Measurements from ENCODE around the gene PYGB.

The PYGB gene

DNA sequence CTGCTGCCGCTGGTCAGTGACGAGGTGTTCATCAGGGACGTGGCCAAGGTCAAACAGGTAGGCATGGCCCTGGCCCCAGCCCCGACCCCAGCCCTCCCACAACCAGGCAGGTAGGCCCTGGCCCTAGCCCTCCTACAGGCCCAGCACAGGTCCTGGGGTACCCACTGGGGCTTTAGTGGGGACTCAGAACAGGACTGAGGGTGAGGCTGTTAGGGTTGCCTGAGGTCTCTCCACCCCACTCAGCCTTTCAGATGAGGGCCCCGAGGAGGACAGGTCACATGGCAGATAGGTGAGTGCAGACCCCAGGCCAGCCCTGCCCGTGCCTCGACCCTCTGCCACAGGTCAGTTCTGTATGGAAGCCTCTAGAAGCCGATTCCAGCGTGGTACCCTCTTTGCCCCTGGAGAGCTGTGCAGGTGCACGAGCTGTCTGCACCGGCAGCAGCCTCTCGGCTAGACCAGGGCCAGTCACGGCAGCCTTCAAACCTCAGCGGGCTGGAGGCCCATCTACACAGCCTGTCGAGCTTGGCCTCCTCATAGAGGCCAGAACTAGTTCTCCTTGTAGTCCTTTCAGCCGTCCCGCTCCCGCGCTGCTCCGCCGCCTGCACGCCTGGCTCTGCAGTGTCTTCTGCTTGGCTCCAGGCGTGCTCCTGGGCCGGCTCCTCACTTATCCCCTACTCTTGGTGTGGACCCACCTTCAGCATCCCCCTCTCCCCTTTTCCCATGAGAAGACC lies 35.5 kb downstream of the PYGB start:
- DNase-seq = no peak

DNA sequence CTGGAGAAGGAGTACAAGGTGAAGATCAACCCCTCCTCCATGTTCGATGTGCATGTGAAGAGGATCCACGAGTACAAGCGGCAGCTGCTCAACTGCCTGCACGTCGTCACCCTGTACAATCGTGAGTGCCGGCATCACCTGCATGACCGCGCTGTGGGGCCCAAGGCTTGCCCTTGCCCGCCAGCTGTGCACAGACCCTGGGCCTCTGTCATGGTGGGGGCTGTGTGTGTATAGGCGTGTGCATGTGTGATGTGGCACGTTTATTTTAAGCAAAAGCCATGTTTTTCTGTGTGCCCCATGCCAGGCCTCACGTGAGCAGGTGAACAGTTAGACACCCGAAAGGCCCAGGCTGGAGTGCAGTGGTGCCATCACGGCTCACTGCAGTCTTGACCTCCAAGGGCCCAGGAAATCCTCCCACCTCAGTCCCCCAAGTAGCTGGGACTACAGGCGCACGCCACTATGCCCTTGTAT lies 36.3 kb downstream of the PYGB start:
- no peak for DNase-seq

DNA sequence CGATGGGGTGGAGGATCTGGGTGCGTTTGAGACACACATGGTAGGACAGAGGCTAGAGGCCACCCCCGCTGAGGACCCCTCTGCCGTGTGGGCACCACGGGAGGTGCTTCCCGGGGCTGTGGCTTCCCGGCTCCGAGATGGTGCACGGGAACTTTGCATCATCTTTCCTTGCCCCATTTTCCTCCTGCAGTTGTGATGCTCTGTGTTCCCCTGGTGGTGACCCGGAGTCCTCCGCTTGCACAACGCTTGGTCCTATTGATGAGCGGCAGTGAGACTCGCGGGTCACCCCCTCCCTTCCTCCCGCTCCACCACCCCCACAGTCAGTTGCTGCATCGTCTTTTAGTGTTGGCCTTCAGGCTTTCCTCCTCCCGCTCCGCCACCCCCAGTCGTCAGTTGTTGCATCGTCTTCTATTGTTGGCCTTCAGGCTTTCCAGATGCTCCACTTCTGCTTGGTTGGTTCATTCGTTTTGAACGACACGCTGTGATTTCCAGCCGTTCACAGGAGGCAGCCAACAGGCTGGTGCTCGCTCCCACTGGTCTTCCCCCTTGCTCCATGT lies 37.3 kb downstream of the PYGB start:
- DNase-seq = no peak

DNA sequence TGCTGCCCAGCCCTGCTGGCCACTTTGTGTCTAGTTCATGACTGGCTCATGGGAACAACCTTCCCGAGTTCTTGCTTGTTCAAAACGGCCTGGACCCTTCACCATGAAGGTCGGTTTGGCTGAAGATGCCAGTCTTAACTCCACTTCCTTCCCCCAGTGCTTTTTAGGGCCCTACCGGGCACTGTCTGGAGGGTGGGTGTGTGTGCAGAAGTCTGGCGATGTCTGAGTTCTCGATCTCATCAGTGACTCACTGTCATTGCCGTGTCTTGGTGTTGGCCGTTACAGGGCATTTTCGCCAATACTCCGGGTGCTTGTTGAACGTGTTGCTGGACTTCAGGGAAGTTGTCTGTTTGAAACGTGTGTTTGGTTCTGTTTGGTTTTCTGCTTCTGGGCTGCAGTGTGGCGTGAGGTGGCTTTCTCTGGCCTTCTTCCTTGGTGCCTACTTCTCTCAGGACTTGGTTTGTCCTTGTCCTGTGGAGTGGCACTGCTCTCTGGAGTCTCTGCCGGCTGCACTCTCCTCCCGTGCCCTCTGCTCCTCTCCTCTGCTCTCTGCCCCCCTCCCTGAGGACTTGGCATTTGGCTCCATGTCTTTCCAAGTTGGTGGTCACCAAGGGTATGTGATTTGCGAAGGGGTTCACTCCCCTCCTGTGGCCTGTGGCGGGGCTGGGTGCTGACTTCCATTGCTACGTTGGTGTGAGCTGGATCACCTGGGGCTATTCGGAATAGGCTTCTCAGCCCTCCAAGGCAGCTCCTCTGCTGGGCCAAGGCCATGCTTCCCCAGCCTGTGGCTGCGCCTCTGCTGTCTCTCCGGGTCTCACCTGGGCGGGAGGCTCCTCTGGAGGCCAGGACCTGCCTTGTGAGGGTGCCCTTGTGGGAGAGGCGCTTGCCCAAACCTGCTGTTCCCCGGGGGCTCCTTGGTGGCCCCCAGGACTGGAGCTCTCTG lies 38.2 kb downstream of the PYGB start:
- DNase-seq = no peak

DNA sequence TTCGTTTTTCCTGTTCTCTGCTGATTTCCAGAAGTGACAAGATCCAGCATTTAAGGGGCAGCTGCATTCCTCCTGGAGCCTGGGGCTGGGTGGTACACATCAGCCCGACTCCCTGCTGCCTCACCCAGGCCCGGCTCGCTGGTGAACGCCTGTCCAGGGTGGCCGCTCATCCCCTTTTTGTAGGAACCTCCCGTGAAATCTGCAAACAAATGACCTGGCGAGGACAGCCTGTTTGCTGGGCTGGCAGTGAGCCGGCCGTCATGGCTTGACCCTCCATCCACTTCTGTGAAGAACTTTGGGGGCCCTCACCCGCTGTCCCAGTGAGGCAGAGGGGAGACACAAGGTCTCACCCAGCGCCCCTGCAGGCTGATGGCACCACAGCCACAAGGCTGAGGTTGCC lies 39.0 kb downstream of the PYGB start:
- no peak for DNase-seq

DNA sequence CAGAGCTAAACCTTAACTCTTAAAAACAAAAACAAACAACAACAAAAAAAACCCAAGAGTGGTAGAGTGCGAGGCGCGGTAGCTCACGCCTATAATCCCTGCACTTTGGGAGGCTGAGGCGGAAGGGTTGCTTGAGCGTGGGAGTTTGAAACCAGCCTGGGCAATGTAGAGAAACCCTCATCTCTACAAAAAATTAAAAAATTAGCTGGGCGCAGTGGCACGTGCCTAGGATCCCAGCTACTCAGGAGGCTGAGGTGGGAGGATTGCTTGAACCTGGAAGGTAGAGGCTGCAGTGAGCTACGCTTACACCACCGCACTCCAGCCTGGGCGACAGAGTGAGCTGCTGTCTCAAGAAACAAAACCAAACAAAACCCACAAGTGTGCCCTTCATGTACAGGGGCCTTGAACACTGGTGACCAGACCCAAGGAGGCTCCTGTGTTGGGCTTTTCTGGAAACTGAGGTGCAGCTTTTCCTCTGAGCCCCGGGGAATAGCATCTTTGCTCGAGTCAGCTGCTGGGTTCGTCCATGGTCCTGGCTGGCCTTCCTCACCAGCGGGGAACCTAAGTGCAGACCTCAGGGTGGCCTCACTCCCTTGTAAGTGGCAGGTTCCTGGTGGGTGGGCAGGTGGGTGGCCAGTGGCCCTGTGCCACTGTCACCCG lies 39.9 kb downstream of the PYGB start:
- no peak for DNase-seq

DNA sequence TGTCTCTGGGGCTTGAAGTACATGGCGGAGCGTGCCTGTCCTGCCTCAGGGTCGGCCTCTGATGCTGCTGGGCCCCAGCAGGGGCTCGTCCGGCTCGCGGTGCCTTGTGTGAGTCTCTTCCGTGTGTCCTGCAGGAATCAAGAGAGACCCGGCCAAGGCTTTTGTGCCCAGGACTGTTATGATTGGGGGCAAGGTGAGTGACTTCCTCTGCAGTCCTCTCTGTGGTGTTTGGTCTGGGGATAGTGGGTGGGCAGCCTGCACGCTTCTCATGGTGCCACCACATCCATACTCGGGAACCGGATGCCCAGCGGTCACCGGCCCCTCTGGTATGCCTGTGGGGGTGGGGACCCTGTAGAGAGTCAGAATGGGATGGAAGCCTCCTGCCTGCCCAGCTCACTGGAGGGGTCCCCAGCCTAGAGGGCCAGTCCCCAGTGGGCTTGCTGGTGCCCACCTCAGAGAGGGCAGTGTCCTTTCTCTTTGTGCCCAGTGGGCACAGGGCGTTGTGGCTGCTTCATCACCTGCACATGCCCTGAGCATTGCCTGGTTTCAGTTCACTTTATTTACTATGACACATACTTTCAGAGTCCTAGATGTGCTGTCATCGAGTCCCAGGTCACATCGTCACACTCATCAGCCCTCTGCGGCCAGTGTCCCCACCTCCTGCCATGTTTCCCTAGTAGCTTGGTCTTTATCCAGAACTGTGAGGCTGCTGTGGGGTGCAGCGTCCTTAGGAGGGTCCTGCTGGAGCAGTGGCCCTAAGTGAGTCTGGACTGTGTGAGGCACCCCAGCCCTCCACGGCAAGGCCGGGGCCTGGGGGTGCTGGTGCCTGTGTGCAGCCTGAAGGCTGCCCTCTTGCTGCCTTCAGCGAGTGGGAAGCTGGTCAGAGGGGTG lies 40.7 kb downstream of the PYGB start:
- DNase-seq = no peak

DNA sequence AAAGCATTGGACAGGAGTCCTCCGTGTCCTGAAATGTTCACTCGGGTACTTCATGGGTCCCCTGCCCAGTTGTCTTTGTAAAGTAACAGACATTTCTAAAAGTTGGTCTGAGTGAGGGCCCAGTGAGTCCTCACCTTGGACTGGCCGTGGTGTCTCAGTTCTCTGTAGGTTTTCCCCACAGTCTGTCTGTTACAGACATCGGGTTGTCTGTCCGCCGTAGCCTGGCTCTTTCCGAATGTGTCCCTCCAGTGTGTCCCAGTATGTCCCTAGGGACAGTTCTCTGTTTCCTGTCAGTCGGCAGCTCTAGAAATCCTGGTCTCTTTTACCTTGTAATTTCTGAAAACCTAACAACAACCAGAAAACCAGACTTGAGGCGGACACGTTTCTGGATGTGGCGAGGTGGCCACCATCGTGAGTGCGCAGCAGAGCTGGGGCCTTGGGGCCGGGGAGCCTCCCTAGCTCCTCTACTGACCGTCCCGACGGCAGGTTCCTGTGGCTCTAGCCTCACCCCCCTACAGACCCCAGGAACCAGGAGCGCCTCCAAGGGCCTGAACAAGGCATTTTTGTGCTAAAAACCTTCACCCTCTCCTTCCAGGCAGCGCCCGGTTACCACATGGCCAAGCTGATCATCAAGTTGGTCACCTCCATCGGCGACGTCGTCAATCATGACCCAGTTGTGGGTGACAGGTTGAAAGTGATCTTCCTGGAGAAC lies 42.2 kb downstream of the PYGB start:
- no peak for DNase-seq

DNA sequence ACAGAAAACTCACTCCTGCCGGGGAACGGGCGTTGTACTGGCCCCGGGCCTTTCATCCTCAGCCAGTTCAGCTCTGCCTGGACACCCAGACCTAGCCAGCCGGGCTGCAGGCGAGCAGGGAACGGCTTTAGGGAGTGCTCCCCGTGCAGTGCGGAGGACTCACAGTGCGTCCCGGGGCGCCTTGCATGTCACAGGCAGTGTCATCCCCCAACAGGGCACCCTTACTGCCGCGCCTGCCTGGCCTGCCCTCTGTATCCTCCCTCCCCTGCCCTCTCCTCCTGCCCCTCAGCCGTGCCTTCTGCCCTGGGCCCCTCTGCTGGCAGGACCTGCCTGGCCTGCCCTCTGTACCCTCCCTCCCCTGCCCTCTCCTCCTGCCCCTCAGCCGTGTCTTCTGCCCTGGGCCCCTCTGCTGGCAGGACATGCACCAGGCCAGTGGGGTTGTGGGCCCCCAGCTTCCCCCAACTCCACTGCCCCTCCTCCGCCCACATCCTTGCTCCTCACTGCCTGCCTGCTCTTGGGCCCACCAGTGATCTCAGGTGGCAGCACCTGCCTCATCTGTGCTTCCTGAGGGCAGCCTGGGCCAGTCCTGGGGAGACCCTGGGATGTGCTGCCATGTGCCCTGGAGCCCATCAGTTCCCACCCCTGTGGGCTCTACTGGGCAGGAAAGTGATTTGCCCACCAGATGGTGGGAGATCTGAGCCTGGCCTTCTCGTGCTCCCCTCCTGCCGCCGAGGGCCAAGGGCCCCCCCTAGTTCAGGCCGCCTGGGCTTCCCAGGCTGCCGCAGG lies 43.0 kb downstream of the PYGB start:
- DNase-seq = no peak

DNA sequence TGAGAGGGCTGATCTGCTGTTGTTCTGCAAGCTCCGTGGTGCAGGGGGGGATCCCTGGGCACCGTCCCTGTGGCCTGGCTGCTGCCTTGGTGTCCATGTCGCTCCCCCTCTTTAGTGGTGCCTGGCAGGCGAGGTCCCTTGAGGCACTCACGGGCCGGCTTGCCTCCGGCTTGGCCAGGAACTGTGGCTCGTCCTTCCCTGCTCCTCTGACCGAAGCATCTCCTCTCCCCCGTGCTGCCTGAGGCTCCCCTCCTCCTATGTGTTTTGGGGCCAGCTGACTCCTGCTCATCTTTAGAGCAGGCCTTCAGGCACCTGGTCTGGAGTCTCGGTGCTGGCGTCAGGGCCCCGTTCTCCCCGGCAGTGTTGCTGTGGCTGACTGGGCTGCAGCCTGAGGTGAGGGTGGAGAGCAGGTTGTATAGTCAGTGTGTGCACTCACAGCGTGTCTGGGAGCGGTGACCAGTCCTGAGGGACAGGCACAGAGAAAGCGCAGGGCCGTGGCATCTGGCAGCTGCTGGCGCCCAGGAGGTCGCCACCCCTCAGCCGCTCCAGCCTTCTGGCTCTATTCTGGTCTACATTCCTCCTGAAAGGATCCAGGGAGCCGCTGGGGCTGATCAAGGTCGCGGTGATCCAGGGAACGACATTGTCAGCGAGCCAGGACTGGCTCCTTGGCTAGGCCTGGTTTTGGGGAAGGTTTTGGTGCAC lies 43.7 kb downstream of the PYGB start:
- DNase-seq = no peak

DNA sequence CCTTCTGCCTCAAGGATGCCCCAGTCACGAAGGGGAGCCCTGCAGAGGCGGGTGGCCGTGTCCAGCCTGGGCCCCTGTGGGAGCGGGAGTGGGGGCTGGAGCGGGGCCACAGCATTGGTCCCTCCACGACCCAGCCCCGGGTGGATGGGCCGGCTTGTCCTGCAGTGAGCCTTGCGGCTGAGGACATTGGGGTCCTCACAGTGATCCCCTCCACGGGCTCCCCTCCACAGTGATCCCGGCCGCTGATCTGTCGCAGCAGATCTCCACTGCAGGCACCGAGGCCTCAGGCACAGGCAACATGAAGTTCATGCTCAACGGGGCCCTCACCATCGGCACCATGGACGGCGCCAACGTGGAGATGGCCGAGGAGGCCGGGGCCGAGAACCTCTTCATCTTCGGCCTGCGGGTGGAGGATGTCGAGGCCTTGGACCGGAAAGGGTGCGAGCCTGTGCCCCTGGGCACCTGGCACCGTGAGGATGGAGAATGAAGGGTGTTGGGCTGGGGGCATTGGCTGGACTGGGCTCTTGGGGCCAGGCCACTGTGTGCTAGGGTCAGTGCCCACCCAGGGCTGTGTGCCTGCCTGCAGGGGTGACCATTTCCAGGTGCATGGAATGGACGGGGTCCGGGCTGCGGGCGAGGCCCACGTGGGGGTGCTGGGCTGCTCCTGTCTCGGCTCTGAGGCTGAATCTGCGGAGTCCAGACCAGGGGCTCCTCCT lies 44.4 kb downstream of the PYGB start:
- no peak for DNase-seq

DNA sequence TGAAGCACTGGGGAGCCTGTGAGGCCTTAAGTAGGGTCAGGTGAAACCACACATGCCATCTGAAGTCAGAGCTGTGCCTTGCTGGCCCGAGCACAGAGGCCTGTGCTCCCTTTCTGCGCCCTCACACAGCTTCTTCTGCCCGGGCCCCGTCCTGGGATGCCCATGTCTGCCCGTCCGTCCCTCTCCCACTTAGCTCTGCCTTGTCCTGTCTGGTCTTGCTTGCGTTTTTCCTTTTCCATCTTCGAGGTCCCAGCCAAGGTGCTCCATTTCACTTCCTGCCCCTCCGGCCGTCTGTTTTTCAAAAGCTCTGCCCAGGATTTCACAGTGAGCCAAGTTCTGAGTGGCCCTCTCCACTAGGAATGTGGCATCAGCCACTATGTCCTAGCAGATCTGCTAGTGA lies 45.6 kb downstream of the PYGB start:
- DNase-seq = no peak

DNA sequence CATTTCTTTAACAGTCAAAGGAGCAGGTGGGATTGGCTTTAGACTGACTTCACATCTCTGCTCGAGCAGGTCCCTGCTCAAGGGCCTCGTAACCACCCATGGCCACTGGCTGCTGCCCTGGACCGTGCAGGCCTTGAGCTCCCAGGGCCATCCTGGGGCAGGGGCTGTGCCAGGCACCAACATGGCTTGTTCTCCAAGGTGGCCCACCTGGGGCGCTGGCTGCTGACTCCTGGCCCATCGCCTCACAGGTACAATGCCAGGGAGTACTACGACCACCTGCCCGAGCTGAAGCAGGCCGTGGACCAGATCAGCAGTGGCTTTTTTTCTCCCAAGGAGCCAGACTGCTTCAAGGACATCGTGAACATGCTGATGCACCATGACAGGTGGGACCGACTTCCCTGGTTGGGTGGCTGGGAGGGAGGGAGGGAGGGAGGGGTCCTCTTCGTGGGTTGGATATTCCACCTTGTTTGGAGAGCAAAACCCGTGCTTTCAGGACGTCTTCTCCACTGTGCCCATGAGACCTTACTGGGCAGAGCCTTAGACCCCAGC lies 46.1 kb downstream of the PYGB start:
- no peak for DNase-seq

DNA sequence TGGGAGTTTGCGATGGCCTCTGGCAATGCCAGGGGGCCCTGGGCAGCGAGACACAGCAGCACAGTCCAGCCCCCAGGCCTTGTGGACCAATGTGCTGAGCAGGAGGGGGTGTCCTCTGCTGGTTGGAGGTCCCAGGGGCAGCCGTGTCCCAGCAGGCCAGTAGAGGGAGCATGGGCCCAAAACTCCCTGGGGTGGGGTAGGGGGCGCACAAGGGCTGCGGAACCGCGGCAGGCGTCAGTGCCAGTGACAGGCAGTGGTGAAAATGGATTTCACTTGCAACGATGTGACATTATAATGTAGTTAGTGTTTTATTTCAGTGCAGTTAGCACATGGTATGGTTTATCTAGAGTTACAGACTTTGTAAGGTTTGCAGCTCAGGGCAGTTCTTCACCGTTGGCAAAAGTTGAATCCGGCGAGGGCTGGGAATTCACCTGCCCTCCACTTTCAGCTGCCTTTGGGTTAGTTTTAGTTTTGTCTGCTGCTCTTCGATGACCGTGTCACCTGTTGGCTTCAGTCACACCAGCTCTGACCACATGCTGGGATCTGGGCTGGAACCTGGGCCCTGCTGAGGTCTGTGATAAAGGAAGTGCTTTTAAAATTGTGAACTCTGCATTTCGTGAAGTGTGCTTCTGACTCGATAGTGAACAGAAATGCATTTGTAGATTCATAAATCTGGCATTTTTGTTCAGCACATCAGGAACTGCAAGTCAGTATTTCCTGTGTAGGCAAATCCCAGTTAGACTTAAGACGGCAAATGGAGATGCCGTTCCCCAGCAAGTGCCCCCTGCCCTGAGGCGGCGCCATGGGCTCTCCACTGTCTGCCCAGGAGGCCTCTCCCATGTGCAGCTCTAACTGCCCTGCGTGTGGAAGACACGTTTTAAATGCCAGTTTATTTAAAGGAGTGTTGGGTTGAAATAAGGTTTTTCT lies 46.8 kb downstream of the PYGB start:
- no peak for DNase-seq

DNA sequence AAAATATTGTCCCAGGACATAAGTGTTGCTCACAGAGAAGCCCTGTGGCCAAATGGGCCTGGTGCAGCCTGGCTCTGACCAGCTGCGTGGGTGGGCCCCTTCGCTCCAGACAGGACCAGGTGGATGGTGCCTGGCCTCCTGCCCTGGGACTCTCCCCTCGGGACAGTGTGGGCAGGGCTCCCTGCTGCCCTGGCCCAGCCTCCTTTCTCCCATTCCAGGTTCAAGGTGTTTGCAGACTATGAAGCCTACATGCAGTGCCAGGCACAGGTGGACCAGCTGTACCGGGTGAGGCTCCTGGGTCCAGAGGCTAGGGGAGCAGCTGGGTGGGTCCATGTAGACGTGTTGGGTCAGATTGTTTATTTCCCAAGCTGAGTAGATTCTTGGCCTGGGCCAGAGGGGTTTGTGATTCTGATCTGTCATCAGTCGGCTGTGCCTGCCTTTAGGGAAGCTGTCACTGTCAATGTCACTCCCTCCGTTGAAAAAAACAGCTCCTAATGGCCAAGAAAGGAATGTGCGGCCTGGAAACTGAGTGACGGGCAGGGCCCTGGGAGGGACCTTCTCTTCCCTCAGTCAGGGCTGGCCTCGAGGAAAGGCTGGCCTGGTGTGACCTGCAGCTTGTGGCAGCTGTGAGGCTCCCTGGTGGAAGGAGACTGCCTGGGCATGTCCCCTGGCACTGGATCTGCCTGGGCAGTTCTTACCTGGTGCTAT lies 47.7 kb downstream of the PYGB start:
- DNase-seq = no peak

DNA sequence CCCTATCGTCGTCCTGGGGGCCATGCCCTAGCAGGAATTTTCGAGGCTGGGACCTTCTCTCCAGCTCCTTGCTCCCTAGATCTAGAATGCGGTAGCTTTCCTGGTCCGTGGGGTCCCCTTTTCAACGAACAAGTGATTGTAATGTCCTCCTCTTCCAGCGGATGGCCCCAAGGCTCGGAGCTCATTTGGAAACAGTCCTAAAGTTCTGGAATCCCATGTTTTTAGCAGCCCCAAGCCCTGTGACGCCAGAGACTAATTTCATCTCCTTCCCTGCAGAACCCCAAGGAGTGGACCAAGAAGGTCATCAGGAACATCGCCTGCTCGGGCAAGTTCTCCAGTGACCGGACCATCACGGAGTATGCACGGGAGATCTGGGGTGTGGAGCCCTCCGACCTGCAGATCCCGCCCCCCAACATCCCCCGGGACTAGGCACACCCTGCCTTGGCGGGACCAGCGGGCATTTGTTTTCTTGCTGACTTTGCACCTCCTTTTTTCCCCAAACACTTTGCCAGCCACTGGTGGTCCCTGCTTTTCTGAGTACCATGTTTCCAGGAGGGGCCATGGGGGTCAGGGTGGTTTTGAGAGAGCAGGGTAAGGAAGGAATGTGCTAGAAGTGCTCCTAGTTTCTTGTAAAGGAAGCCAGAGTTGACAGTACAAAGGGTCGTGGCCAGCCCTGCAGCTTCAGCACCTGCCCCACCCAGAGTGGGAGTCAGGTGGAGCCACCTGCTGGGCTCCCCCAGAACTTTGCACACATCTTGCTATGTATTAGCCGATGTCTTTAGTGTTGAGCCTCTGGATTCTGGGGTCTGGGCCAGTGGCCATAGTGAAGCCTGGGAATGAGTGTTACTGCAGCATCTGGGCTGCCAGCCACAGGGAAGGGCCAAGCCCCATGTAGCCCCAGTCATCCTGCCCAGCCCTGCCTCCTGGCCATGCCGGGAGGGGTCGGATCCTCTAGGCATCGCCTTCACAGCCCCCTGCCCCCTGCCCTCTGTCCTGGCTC lies 48.5 kb downstream of the PYGB start:
- no peak for DNase-seq
